Effector CD4-positive, alpha-beta T cell (primary cell): ENCODE data around the gene SDSL.
A peak's percentile ranks its signal among the peaks of the same experiment; 100 is the strongest.

Source experiments
- DNase-seq: peaks from one replicate; pipeline ENCODE4 v3.0.0-alpha.2; 2020

The SDSL gene

GRCh38 chr12:113422886-113423669 is 898 bp downstream of the SDSL start:
- no peak for DNase-seq

DNA sequence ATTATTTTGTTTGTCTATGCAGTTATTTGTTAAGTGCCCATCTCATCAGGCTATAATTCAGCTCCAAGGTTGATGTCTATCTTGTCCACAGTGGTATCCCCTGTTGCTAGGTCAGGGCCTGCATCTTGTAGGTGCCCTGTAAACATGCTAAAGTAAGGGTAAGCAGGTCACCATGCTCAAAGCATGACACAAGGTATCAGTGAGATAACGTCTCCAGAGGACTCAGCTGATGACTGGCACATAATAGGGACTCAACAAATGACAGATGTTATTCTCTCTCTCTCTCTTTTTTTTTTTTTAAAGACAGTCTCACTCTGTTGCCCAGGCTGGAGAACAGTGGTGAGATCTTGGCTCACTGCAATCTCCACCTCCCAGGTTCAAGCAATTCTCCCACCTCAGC is 2.3 kb downstream of the SDSL start:
- DNase-seq = no peak

DNA sequence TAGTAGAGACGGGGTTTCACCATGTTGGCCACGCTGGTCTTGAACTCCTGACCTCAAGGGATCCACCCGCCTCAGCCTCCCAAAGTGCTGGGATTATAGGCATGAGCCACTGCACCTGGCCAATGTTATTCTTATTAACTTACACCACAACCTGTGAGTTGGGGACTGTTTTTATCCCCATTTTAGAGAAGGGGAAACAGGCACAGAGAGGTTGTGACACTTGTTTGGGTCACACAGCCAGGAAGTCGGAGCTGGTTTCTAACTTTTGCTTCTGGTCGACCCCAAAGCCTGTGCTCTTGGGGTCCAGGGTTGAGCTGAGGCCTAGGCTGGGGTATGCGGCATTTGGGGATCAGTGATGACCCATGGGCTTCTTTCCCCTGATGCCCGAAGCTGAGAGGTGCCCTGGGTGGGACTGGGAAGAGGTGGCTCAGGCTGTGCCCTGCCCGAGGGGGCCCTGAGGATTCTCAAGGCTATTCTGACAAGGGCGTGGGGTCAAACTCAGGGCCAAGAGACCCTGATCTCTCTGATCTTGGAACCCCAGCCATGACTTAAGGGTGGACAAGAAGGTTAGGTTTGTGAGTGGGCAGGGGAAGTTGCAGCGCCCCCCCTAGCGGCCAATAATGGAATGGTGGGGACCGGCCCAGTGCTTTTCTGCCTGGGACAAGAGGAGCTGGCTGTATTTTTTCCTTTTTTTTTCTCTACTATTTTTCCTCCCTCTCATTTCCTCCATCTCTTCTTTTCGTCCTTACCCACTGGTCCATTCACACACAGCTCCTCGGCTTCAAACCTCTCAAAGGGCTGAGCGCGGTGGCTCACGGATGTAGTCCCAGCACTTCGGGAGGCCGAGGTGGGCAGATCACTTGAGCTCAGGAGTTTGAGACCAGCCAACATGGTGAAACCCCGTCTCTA is 3.0 kb downstream of the SDSL start:
- peak; percentile 16 for DNase-seq

DNA sequence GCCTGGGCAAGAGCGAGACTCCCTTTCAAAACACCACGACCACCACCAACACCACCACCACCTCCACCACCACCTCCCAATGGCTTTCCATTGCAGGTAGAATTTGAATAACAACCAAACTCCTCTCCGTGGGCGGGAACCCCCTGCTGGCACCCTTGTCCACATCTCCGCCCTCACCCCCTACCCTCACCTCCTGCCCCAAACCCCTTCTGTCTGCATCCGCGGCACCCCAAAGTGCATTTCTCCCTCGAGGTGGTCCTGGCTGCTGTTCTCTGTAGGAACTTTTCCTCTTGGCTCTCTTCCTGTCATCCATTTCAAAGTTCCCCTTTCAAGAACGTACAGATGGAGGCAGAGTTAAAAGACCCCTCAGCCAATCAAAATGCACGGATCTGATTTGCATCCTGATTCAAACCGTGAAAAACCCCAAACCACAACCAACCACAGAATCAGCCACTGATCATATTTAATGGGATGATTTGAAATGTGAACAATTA is 3.8 kb downstream of the SDSL start:
- no peak for DNase-seq

GRCh38 chr12:113427882-113428281 is 5.7 kb downstream of the SDSL start:
- no peak for DNase-seq

GRCh38 chr12:113428482-113428881 is 6.3 kb downstream of the SDSL start:
- DNase-seq = no peak

- no peak for DNase-seq
Measured at GRCh38 chr12:113432986-113433385, 10.8 kb downstream of the SDSL start.

DNA sequence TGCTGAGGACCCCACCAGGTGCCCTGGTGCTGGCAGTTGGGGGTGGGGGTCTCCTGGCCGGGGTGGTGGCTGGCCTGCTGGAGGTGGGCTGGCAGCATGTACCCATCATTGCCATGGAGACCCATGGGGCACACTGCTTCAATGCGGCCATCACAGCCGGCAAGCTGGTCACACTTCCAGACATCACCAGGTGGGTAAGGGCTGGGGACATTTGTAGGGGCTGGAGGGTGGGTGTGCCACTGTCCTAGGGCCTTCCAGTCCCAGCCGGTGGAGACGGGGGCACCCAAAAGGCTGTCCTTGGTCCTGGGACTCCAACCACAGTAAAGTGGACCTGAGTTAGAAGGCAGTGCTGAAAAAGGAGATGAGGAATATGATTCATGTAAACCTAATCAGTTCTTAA is 13.2 kb downstream of the SDSL start:
- no peak for DNase-seq

DNA sequence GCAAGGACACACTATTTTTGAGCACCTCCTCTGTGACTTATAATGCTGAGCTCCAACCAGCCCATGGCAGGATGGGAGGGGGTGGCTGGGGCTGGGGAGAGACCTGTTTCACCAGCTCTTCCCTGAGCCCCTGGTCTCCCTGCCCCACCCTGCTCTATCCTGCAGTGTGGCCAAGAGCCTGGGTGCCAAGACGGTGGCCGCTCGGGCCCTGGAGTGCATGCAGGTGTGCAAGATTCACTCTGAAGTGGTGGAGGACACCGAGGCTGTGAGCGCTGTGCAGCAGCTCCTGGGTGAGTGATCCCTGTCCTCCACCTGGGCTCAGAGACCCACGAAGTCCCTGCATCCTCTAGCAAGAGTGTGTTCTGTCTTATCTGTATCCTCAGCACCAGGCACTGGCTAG is 14.4 kb downstream of the SDSL start:
- DNase-seq = no peak

DNA sequence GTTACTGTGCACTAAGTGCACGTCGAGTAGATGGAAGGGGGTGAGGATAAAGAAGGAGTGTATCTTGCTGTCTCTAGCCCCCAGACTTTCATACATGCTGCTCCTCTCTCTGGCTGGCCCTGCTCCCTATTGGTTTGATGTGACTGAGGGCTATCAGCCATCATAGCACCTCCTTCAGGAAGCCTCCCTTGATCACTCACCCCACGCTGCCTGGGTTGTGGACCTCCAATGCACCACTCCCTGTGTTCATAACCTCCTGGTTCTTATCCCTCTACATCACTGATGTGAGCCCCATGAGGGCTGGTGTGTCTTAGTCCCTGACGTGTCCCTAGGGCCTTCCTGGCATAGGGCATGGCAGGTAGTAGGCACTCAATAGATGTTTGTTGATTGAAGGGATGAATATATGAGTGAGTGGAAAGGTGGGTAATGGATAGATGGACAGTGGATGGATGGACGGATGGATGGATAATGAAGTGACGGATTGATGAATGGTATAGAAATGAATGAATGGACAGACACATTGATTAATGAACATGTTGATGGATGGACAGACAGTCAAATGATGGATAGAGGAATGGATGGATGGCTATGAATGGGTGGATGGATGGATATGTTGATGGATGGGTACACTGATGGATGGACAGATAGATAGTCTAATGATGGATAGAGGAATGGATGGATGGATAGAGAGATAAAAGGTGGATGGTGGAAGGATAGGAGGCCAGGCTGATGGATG is 15.0 kb downstream of the SDSL start:
- no peak for DNase-seq

DNA sequence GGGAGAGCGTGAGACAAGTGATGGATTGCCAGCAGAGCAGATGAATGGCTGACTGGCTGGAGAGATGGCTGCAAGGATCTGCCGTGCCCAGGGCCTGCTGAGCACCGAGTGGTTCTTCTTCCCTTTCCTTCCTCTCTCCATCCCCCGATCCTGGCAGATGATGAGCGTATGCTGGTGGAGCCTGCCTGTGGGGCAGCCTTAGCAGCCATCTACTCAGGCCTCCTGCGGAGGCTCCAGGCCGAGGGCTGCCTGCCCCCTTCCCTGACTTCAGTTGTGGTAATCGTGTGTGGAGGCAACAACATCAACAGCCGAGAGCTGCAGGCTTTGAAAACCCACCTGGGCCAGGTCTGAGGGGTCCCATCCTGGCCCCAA is 15.5 kb downstream of the SDSL start:
- DNase-seq = no peak

- DNase-seq = no peak
Measured at GRCh38 chr12:113438523-113439300, 16.5 kb downstream of the SDSL start.

DNA sequence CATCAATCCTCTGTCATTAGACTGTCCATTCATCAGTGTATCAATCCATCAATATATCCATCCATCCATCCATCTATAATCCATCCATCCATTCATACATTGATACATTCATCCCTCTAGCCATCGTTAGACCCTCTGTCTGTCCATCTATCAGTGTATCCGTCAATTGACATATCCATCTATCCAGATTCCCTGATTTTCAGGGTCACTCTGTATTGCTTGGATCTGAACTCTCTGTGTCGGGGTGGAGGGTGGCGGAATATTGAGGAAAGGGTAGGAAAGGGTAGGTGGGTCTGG is 17.1 kb downstream of the SDSL start:
- DNase-seq = no peak

DNA sequence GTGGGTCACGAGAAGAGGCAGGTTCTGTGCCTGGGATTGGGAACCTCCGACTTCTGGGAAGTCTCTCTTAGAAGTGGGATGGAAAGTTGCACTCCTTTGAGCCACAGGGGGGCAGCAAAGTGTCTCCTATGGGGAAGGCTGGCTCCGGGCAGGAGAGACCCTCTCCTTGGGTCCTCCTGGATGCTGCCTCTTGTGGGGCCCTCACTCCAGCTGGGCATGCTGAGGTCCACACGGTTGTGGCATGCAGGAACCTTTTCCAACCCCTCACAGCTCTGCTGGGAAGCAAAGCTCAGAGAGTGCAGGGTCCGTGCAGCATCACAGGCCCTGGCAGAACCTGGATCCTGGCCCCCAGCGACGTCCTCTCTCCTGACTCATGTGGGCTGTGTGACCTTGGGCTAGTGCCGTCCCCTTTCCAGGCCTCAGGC is 17.4 kb downstream of the SDSL start:
- DNase-seq = no peak

- DNase-seq = no peak
Measured at GRCh38 chr12:113440336-113440735, 18.2 kb downstream of the SDSL start.

DNA sequence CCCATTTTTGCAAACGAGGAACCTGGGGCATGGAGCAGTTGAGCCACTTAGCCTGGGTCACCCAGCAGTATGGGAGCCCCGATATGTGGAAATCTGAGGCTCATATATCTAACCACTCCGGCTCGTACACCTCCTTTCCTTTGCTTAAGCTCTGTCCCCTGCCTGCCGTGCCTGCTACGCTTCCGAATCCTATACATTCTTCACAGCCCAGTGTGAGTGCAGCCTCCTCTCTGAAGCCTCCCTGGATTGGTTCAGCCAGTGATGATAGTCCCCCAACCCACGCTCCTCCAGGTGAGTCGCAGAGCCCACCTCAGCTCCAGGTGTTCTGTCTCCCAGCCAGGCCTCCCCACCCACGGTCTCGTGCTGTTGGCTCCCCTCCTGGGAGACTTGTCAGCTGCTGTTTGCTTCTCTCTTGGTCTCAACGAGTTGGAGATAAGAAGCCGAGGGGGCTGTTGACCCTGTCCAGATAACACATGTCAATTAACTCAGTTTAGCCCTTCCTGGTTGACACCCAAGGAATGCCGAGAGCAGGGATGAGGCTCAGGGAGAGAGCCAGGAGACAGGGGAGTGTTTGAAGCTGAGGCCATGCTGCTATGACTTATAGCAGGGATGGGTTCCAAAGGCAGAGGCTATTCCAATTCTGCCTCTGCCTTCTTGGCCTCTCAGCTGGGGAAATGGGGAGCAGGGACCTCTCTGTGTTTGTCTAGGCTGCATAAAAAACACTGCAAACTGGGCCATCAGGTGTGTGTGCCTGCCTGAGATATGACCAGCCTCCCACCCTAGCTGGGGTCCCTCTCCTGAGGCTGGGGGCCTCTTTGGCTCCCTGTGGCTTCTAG is 19.0 kb downstream of the SDSL start:
- DNase-seq = no peak

GRCh38 chr12:113443030-113443539 is 20.9 kb downstream of the SDSL start:
- no peak for DNase-seq

GRCh38 chr12:113445544-113446171 is 23.5 kb downstream of the SDSL start:
- no peak for DNase-seq

- DNase-seq = no peak
Measured at GRCh38 chr12:113448873-113449272, 26.7 kb downstream of the SDSL start.

DNA sequence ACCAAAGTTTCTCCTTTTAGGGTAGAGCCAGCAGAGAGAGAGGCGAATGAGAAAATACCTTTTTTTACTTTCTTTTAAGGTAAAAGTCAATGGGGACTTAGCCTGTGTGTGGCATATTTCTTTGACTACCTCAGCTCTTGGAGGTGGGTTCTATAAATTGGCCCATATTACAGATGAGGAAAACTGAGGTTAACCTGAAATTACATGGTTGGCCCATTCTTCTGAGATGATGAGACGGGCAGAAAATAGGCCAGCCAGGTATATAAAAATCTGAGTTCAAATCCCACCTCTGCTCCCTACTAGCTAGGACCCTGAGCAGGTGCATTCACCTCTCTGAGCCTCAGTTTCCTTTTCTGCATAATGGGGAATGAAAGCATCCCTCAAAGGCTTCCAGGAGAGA is 27.1 kb downstream of the SDSL start:
- no peak for DNase-seq

DNA sequence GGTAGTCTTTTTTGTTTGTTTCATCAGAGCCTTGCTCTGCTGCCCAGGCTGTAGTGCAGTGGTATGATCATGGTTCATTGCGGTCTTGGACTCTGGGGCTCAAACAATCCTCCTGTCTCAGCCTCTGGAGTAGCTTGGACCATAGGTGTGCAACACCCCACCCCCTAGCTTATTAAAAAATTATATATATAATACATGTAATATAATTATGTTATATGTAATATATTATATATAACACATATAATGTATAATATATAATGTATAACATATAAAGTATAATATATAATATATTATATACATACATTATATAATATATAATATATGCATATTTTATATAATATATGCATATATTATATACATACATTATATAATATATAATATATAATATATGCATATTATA is 27.7 kb downstream of the SDSL start:
- no peak for DNase-seq
